Hematopoietic multipotent progenitor cell treated with erythropoietin and hydrocortisone succinate and interleukin-3 and kit ligand, for 4 days (in vitro differentiated cells): ENCODE measurements around the gene VAC14.
A peak's percentile ranks its signal among the peaks of the same experiment; 100 is the strongest.

Experiments
- DNase-seq: peaks from one replicate; pipeline ENCODE4 v3.0.0-alpha.2; 2015

The VAC14 gene

DNA sequence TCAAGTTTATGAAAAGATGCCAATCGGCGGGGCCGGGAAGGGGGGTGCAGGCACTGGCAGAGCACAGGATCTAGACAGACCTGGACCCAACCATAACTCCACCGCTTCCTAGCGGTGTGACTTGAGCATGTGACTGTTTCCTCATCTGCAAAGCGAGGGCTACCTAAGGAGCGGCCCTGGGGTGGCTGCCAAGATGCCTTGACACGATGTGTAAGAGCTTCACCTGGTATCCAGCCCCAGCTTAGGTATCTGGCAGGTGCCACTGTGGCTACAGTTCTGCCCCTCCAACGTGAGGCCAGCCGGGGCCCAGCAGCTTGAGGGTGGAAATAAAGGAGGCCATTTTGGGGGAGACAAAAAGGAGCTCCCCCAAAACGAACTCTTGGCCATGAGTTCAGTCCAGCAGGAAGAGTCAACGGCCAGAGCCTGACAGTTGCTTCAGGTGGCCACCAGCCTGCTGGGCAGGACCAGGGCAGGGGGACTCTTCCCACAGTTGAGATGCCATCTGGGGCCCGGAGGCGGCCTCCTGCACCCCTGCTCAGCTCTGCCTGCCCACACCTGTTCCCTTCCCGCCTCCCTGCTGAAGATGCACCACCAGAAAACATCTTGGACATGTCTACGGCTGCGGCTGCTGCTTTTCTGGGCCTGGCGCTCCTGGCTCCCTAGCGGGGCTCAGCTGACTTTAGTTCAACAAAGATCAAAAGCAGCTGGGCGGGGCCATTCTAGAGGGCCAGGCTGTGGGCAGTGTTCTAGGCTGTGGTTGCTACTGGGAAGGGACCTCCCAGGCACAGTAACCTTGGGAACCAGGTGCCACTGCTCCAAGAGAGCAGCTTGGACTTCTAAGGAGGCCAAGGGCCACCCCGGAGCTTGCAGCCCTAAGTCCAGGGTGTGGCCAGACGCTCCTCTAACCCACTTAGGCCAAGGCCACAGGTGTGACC is 111.7 kb downstream of the VAC14 start:
- DNase-seq = peak; percentile 58

- no peak for DNase-seq
These were observed 112.7 kb downstream of the VAC14 start for GRCh38 chr16:70688246-70688742.

- DNase-seq = no peak
These were observed 113.2 kb downstream of the VAC14 start for GRCh38 chr16:70687671-70688245.

- DNase-seq = no peak
These were observed 113.9 kb downstream of the VAC14 start for GRCh38 chr16:70687102-70687511.

DNA sequence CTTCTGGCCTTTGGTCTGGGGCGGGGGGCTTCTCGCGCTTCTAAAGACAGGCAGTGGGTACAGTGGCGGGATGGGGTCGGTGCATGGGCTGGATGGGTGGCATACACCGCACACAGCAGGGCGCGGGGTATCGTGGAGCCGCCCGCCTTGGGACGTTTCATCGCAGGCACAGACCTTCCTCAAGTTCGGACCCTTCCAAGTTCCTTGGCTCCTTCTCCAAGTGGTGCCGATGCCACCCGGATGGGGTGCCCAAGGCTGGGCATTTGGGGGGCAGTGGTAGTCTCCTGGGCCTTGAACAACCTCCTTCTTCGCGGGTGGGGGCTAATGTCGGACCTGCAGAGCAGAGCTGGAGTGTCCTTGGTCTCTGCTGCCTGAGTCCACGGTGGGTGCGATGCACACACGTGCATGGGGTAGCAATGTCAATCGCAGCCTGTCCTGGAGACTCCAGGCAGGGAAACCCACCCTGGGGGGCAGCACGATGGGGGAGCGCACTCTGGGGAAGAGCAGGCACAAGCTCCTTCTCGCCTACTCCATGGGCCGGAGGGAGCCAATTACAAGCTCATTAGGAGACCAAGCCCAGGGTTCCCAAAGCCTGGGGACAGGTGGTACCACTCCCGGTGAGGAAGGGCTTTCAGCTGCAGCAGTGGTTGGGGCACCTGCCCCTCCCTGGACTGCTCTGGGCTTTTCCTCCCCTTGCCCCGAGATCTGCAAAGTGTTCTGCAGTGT is 114.4 kb downstream of the VAC14 start:
- no peak for DNase-seq

DNA sequence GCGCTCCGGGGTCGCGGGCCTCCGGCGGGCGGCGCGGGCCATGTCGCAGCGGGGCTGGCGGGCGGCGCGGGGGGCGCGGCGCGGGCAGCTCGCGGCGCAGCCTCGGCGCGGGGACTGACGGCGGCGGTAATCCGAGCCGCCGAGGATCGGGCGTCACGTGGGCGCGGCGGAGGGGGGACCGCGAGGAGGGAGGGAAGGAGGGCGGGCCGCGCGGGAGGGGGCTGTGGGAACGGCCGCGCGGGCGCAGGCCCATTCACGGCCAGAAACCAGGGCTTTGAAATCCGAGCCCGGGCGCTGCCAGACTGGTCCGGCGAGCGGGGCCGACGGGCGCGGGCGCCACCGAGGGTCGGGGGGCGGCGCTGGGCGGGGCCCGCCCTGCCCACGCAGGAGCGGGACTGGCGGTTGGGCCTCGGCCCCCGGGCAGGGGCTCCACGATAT is 115.0 kb downstream of the VAC14 start, which contains the start of gene MTSS2:
MTSS2 (minus strand) TSS at position 116 of the 438 bp plus-strand sequence. CDS start 262 bp downstream, outside the sequence.
- DNase-seq = peak; percentile 86

DNA sequence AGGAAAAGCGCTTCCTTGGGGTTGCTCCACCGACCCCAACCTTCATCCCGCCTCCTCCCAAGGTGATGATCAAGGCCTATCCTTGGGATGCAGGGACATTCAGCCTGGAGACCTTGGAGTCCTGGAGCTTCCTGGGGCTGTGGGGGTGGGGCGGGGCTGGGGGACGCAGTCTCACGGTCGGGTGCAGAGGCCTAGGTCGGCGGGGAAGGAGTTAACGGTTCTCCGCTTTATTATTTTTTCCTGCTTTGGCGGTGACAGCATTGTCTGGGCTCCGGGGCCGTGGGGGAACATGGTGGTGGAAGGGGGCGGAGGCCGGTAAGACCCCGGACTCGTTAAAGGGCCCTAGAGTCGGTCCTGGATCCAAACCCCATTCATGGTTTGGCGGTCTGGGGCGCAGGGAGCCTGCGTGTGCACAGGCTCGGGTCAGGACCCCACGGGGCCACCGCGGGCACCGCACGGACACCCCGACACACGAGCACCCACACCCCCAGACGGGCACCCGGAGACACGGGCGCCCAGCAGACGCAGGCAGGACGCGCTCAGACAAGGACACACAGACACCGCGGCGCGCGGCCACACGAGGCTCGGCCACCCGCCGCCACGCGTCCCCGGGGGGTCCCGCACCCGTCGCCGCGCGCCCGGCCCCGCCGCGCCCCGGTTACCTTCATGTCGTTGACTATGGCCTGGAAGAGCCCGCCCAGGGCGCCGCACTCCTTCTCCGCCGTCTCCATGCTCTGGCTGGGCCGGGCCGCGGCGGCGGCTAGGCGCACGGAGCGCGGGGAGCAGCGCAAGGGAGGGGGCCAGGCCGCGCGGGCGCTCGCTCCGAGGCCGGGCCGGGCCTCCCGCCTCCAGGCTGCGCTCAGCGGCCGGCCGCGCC is 115.7 kb downstream of the VAC14 start:
- DNase-seq = peak; percentile 49

DNA sequence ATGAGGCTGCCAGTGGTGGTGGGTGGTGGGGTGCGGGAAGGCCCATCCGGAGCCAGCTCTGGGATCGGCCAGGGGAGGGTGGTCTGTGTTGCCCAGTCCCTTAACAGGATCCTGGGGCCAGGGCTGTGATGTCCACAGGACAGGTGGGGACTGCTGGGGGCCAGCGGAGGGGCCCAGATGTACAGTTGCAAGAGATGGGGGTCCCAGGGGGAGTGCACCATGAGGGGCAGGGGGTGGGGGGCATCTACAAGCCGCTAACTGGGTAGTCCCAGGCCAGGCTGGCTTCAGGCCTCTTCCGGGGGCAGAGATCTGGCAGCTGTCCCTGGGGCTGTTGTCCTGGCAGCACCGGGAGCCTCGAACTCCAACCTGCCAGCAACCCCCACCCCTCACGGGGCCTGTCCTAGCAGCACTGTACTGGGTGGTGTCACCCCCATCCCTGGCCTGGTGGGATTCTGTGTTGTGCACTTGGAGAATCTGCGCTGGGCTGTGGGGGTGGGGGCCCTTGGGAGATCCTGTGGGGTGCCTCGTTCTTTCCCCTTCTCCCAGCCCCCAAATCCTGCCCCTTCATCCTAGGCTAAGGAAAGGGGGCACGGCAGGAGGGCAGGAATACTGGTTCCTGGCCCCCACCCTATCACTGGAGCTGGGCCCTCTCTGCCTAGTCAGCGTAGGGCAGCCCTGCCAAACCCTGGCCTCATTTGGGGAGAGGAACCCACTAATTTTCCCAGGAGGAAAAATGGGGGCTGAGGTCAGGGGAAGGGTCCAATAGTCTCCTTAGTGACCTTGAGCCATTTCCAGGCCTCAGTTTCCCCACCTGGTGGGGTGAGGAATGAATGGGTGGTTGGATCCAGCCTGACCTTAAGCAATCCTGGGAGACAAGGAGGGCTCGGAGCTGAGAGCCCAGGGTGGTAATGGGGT is 116.6 kb downstream of the VAC14 start:
- DNase-seq = no peak

- no peak for DNase-seq
These were observed 117.6 kb downstream of the VAC14 start for GRCh38 chr16:70683146-70683944.

DNA sequence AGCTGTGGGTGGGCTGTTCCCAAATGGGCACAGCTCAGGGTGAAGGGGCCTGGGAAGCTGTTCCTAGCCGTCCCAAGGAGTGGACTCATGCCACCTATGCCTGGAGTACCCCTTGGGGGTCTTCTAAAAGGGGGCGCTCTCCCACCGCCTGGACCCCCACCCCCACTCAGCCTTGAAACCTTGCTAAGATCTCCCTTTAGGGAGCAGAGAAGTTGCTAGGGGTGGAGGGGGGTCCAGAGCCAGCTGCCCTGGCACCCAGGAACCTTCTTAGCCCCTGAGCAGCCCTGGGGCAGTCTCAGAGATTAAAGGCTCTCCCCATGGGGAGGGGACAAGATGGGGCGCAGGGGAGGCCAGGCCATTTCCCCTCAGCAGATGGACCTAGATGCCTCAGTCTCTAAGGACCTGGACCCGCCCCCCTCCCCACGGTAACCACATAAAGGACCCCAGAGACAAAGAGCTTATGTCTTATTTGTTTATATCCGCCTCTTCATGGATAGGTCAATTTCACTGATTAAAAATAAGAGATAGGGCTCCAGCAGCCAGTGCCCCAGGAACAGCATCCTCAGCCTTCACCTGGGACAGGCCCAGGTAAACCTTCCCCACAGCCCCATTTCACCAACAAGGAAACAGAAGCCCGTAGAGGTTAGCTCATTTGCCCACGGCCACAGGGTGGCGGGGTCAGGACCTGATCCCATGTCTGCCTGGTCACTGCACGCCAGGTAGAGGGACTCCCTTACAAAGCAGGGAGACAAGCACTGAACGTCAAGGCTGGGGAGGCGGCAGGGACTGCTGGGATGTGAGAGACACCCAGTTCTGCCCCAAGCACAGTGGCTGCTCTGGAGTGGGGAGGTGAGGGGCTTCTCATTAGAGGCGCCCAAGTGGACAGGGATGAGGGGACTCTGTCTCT is 118.5 kb downstream of the VAC14 start:
- DNase-seq = no peak

GRCh38 chr16:70681382-70682238 is 119.3 kb downstream of the VAC14 start:
- DNase-seq = no peak

DNA sequence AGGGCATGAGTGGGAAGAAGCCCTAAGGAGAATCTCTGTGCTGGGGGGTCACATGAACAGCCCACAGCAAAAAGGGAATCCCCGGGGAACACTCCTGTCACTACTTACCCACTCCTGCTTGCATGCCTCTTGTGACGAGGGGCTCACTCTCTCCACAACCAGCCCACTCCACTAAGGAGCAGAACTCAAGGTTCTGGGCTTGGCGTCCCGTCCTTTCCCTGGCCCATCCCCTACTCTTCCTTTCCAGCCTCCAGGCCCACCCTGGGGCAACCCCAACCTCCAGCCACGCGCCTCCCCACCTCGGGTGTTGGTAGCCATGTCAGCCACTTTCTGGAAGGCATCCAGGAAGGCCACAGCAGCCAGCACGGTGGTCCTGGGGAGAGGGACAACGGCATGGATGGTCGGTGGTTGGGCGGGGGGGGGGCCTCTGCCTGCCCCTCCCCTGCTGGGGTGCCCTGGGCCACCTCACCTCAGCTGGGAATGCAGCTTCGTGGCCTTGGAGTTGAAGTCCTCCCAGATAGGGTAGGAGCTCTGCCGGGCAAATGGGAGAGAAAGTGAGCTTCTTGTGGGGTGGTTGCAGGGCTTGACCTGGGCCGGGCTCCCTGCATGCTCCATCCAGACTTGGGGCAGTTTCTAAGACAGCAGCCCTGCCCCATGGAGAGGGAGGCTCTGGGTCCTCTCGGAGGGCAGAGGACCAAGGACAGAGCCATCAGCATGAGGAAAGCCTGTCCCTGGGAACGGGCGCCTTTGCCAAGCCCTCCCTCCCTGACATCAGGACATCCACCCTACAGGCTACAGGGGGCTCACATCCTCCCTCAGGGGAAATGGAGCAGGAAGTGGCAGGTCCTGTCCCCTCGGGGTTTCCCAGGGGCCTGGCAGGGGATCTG is 120.2 kb downstream of the VAC14 start:
- DNase-seq = no peak

GRCh38 chr16:70679671-70680494 is 121.1 kb downstream of the VAC14 start:
- peak; percentile 41 for DNase-seq

DNA sequence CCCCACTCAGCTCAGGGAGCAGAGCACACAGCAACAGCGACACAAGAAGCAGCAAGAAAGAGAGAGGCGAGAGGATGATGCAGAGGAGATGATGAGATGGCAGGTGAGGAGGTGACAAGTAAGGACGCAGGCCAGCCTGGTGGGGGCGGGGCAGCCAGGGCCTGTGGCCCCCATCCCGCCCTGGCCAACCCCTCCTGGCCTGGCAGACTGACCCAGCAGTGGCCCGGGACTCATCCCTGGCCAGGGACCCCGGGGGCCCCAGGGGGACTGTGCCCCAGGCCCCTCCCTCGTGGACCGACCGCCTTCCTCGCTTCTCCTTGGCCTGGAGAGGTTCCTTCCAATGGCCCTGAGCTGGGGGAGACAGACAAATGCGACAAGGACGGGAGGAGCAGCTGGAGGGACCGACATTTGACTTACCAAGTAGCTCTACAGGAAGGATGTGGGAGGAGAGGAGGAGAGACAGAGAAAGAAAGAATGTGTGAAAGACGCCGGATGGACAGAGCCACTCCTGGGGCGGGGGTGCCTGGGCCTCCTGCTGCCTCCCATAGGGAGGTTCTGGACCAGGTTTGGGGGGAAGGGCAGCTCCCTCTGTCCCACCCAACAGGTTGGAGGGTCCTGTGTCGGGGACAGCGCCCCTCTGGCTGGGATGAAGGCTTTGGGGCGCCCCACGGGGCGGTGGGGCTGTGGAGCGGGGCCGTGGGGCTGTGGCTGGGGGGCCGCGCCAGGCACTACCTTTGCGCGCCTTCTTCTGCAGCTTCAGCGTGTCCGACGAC is 121.9 kb downstream of the VAC14 start:
- no peak for DNase-seq
